ENCODE data around the gene NTM.

DNA sequence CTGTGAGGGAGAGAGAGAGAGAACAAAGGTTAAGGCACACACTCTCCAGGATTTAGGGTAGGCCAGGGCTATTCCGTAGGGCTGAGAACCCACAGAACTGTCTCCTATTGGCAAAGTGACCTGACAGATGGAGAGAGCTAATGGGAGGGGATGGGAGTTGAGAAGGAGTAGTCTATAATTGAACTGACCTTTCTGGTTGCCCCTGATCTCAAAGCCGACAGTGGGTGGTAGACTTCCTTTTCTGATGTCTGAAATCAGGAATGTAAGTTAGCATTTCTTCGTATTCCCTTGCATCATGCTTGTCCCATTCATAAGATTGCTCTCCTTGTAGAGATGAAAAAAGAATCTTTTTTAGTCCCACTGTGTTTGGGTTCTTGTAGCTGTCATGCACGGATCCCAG lies 210.1 kb downstream of the NTM start:
- TF ChIP-seq FOXM1 (IDR thresholded peaks at IDR 0.05; ENCODE audit: borderline replicate concordance) (no peak), PKNOX1 (IDR thresholded peaks at IDR 0.05) (no peak), BHLHE40 (IDR thresholded peaks at IDR 0.05; ENCODE audit: borderline replicate concordance) (no peak), CTBP1 (IDR thresholded peaks at IDR 0.05; ENCODE audit: borderline replicate concordance) (no peak), FOXA1 (IDR thresholded peaks at IDR 0.05) (no peak)
